ENCODE results near the gene HAPLN3. TPM values are rescaled to one million over a fixed set of nuclear protein-coding genes. Genes with fewer than 3 reads are reported as not detected.

The HAPLN3 gene
- polyA plus RNA-seq, 1 of the 3 experiments (the other 2 are of a cell fraction), result 9.7 TPM

DNA sequence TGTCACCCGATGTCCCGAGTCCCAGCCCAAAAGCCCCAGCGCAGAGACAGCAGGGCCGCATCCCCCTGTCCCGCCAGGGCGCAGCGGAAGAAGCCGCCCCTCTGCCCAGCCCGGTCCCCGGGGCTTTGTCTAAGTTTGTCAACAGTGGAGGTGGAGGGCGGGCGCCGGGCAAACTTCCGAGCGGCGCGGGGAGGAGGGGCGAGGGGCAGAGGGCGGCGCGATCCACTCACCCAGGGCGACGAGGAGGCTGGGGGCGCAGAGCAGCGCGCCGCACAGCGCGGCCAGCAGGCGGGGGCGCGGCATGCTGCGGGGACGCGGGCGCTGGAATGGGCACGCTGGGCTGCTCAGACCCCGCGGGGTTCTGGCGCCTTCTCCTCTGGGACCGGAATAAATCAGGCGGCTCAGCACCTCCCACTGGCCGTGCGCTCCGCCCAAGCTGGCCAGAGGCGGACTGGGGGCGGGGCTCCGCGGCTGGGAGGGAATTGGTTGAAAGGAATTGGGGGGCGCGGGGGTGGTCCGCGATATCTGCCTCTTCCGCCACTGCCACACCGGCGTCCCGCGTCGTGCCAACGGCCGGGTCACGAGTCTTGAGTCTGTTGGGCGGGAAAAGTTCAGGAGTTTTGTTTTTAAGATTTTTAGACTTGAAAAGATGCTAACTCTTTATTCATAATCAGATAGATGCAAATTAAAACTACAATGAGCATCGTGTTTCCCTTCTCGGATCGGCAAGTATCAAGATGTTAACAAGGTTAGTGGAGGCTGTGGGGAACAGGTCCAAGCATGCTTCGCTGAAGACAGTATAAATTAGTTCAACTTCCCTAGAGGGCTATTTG lies 17.9 kb upstream of the HAPLN3 start, which contains the start of gene MFGE8 (continued):
- TF ChIP-seq, protein P1, sequence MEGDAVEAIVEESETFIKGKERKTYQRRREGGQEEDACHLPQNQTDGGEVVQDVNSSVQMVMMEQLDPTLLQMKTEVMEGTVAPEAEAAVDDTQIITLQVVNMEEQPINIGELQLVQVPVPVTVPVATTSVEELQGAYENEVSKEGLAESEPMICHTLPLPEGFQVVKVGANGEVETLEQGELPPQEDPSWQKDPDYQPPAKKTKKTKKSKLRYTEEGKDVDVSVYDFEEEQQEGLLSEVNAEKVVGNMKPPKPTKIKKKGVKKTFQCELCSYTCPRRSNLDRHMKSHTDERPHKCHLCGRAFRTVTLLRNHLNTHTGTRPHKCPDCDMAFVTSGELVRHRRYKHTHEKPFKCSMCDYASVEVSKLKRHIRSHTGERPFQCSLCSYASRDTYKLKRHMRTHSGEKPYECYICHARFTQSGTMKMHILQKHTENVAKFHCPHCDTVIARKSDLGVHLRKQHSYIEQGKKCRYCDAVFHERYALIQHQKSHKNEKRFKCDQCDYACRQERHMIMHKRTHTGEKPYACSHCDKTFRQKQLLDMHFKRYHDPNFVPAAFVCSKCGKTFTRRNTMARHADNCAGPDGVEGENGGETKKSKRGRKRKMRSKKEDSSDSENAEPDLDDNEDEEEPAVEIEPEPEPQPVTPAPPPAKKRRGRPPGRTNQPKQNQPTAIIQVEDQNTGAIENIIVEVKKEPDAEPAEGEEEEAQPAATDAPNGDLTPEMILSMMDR (IDR thresholded peaks at IDR 0.05), result no peak; the same call in 1 of the 2 replicates
- no peak for TF ChIP-seq GATA2 (CRISPR knock-in tag; IDR thresholded peaks at IDR 0.05)
- no peak for TF ChIP-seq FOXJ3 (CRISPR knock-in tag; IDR thresholded peaks at IDR 0.05)
- TF ChIP-seq NFIC (IDR thresholded peaks at IDR 0.05; ENCODE audit: borderline replicate concordance), result no peak
- no peak for TF ChIP-seq EZH2phosphoT487 (IDR thresholded peaks at IDR 0.05; ENCODE audit: borderline replicate concordance, low read depth)
- peak; percentile 27; the same call in 1 of the 2 replicates for TF ChIP-seq TAF1 (IDR thresholded peaks at IDR 0.05; ENCODE audit: borderline replicate concordance, low read depth, low read length)
- TF ChIP-seq ELF1 (IDR thresholded peaks at IDR 0.05), result no peak
- no peak for TF ChIP-seq FOSL2 (IDR thresholded peaks at IDR 0.05; ENCODE audit: borderline replicate concordance, low read depth)
- no peak for TF ChIP-seq RCOR1 (IDR thresholded peaks at IDR 0.05; ENCODE audit: low read length)
- TF ChIP-seq, protein P2, sequence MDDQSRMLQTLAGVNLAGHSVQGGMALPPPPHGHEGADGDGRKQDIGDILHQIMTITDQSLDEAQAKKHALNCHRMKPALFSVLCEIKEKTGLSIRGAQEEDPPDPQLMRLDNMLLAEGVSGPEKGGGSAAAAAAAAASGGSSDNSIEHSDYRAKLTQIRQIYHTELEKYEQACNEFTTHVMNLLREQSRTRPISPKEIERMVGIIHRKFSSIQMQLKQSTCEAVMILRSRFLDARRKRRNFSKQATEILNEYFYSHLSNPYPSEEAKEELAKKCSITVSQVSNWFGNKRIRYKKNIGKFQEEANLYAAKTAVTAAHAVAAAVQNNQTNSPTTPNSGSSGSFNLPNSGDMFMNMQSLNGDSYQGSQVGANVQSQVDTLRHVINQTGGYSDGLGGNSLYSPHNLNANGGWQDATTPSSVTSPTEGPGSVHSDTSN (IDR thresholded peaks at IDR 0.05), result 0 out of 2 replicates have a peak, but pooled peaks have one; percentile 22
- TF ChIP-seq, protein P3, sequence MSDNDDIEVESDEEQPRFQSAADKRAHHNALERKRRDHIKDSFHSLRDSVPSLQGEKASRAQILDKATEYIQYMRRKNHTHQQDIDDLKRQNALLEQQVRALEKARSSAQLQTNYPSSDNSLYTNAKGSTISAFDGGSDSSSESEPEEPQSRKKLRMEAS (IDR thresholded peaks at IDR 0.05; ENCODE audit: low read depth), result no peak; the same call in 1 of the 2 replicates
- no peak for TF ChIP-seq EP300 (IDR thresholded peaks at IDR 0.05; ENCODE audit: borderline replicate concordance in 1 of 2, low read depth in 1 of 2, low read length in 1 of 2)
- no peak for TF ChIP-seq RFX5 (IDR thresholded peaks at IDR 0.05; ENCODE audit: low read length)
- TF ChIP-seq, protein P4, sequence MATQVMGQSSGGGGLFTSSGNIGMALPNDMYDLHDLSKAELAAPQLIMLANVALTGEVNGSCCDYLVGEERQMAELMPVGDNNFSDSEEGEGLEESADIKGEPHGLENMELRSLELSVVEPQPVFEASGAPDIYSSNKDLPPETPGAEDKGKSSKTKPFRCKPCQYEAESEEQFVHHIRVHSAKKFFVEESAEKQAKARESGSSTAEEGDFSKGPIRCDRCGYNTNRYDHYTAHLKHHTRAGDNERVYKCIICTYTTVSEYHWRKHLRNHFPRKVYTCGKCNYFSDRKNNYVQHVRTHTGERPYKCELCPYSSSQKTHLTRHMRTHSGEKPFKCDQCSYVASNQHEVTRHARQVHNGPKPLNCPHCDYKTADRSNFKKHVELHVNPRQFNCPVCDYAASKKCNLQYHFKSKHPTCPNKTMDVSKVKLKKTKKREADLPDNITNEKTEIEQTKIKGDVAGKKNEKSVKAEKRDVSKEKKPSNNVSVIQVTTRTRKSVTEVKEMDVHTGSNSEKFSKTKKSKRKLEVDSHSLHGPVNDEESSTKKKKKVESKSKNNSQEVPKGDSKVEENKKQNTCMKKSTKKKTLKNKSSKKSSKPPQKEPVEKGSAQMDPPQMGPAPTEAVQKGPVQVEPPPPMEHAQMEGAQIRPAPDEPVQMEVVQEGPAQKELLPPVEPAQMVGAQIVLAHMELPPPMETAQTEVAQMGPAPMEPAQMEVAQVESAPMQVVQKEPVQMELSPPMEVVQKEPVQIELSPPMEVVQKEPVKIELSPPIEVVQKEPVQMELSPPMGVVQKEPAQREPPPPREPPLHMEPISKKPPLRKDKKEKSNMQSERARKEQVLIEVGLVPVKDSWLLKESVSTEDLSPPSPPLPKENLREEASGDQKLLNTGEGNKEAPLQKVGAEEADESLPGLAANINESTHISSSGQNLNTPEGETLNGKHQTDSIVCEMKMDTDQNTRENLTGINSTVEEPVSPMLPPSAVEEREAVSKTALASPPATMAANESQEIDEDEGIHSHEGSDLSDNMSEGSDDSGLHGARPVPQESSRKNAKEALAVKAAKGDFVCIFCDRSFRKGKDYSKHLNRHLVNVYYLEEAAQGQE (IDR thresholded peaks at IDR 0.05; ENCODE audit: low read depth, low read length), result no peak
- no peak for TF ChIP-seq JUND (IDR thresholded peaks at IDR 0.05)
- no peak for TF ChIP-seq SIN3A (IDR thresholded peaks at IDR 0.05; ENCODE audit: borderline replicate concordance, low read depth, low read length)
- TF ChIP-seq NRF1 (IDR thresholded peaks at IDR 0.05; ENCODE audit: low read depth, low read length), result no peak
- TF ChIP-seq CHD2 (IDR thresholded peaks at IDR 0.05; ENCODE audit: low read length, partially characterized antibody), result peak; percentile 19
- no peak for TF ChIP-seq GABPA (IDR thresholded peaks at IDR 0.05; ENCODE audit: low read depth)
- TF ChIP-seq, protein P5, sequence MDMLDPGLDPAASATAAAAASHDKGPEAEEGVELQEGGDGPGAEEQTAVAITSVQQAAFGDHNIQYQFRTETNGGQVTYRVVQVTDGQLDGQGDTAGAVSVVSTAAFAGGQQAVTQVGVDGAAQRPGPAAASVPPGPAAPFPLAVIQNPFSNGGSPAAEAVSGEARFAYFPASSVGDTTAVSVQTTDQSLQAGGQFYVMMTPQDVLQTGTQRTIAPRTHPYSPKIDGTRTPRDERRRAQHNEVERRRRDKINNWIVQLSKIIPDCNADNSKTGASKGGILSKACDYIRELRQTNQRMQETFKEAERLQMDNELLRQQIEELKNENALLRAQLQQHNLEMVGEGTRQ (IDR thresholded peaks at IDR 0.05; ENCODE audit: borderline replicate concordance, low read depth, low read length), result no peak

Data from SK-N-SH (cell line).